C4-2B (cell line): Measurements from ENCODE around the gene ZNRF3.

Experiments
- ZFX ChIP-seq: fragments of 450-650 bp; IDR thresholded peaks from 2 replicates; pipeline ENCODE4 v1.6.1; 2017
- TF ChIP-seq, protein P1 (sequence below): fragments of 450-650 bp; conservative IDR thresholded peaks from 2 replicates; pipeline ENCODE4 v1.5.1; 2017; ENCODE audit warnings: mild to moderate bottlenecking

- TF ChIP-seq, protein P1, sequence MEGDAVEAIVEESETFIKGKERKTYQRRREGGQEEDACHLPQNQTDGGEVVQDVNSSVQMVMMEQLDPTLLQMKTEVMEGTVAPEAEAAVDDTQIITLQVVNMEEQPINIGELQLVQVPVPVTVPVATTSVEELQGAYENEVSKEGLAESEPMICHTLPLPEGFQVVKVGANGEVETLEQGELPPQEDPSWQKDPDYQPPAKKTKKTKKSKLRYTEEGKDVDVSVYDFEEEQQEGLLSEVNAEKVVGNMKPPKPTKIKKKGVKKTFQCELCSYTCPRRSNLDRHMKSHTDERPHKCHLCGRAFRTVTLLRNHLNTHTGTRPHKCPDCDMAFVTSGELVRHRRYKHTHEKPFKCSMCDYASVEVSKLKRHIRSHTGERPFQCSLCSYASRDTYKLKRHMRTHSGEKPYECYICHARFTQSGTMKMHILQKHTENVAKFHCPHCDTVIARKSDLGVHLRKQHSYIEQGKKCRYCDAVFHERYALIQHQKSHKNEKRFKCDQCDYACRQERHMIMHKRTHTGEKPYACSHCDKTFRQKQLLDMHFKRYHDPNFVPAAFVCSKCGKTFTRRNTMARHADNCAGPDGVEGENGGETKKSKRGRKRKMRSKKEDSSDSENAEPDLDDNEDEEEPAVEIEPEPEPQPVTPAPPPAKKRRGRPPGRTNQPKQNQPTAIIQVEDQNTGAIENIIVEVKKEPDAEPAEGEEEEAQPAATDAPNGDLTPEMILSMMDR, result no peak
- TF ChIP-seq ZFX, result no peak
Measured at GRCh38 chr22:29079218-29079901, 196.0 kb downstream of the ZNRF3 start.
